ENCODE results near the gene APOD.

DNA sequence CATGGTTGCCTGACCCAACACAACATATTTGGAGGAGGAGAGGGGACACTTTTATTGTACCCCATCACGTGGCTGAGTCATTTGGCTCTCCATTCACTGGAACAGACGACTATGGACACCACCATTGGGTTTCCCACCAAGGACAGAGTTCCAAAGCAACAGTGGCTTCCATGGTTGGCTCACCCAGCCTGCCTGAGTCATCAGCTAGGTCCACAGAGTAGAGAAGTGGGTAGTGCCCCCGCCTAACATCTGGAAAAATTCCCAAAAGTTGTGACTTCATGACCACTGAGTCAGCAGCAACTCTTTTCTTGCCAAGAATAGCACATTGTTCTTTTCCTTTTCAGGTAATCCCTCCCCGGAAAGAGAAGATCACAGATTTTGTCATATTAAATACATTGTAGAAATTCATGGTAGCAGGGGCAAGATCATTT is 37.6 kb downstream of the APOD start:
- TF ChIP-seq, protein P1, sequence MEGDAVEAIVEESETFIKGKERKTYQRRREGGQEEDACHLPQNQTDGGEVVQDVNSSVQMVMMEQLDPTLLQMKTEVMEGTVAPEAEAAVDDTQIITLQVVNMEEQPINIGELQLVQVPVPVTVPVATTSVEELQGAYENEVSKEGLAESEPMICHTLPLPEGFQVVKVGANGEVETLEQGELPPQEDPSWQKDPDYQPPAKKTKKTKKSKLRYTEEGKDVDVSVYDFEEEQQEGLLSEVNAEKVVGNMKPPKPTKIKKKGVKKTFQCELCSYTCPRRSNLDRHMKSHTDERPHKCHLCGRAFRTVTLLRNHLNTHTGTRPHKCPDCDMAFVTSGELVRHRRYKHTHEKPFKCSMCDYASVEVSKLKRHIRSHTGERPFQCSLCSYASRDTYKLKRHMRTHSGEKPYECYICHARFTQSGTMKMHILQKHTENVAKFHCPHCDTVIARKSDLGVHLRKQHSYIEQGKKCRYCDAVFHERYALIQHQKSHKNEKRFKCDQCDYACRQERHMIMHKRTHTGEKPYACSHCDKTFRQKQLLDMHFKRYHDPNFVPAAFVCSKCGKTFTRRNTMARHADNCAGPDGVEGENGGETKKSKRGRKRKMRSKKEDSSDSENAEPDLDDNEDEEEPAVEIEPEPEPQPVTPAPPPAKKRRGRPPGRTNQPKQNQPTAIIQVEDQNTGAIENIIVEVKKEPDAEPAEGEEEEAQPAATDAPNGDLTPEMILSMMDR (conservative IDR thresholded peaks at IDR 0.05; ENCODE audit: low read depth, low read length) = no peak
- TF ChIP-seq RFX5 (IDR thresholded peaks at IDR 0.05; ENCODE audit: low read depth, low read length) (no peak), POLR2A (IDR thresholded peaks at IDR 0.05; ENCODE audit: low read depth, low read length) (no peak), NFE2L2 (IDR thresholded peaks at IDR 0.05; ENCODE audit: low read depth, low read length) (no peak), MXI1 (IDR thresholded peaks at IDR 0.05; ENCODE audit: borderline replicate concordance, low read depth, low read length) (no peak), RCOR1 (IDR thresholded peaks at IDR 0.05; ENCODE audit: insufficient replicate concordance, low read length) (no peak), MAFK (IDR thresholded peaks at IDR 0.05; ENCODE audit: low read depth, low read length) (no peak), MAZ (IDR thresholded peaks at IDR 0.05; ENCODE audit: borderline replicate concordance, low read depth, low read length) (no peak), CEBPB (IDR thresholded peaks at IDR 0.05; ENCODE audit: low read depth, low read length) (no peak), FOS (IDR thresholded peaks at IDR 0.05; ENCODE audit: low read depth, low read length) (no peak; the same call in 1 of the 2 replicates), SMC3 (IDR thresholded peaks at IDR 0.05; ENCODE audit: low read depth, low read length) (no peak), ELK1 (IDR thresholded peaks at IDR 0.05; ENCODE audit: borderline replicate concordance, low read depth, low read length) (no peak), CHD1 (IDR thresholded peaks at IDR 0.05; ENCODE audit: low read depth, low read length) (no peak)
- TF ChIP-seq, protein P2, sequence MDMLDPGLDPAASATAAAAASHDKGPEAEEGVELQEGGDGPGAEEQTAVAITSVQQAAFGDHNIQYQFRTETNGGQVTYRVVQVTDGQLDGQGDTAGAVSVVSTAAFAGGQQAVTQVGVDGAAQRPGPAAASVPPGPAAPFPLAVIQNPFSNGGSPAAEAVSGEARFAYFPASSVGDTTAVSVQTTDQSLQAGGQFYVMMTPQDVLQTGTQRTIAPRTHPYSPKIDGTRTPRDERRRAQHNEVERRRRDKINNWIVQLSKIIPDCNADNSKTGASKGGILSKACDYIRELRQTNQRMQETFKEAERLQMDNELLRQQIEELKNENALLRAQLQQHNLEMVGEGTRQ (IDR thresholded peaks at IDR 0.05; ENCODE audit: low read depth, low read length) = no peak

Measured in IMR-90 (cell line).